ENCODE data around the gene TNFRSF19.

DNA sequence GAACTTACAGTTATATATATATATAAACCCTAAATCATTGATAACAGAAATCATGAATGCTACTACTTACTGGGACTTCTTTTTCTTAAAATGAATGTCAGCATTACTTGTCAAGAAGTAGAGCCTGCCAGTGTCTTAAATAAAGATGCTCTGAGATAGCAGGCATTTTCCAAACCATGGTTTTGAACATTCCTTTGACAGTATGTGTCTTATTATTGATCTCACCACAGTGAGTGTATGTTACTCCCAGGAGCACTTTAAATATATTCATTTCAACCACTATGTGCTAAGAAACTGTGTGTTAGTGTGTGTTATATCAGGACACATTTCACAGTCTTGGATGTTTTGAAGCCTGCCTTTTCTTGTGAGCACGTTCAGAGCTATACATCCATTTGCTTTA is 28.2 kb downstream of the TNFRSF19 start:
- TF ChIP-seq, protein P1, sequence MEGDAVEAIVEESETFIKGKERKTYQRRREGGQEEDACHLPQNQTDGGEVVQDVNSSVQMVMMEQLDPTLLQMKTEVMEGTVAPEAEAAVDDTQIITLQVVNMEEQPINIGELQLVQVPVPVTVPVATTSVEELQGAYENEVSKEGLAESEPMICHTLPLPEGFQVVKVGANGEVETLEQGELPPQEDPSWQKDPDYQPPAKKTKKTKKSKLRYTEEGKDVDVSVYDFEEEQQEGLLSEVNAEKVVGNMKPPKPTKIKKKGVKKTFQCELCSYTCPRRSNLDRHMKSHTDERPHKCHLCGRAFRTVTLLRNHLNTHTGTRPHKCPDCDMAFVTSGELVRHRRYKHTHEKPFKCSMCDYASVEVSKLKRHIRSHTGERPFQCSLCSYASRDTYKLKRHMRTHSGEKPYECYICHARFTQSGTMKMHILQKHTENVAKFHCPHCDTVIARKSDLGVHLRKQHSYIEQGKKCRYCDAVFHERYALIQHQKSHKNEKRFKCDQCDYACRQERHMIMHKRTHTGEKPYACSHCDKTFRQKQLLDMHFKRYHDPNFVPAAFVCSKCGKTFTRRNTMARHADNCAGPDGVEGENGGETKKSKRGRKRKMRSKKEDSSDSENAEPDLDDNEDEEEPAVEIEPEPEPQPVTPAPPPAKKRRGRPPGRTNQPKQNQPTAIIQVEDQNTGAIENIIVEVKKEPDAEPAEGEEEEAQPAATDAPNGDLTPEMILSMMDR (IDR thresholded peaks at IDR 0.05 in 4 of 5, conservative IDR thresholded peaks at IDR 0.05 in 1 of 5), result no peak
- TF ChIP-seq POLR2A (IDR thresholded peaks at IDR 0.05), result no peak
